ENCODE data around the gene HNRNPLL. TPM values are rescaled to one million over a fixed set of nuclear protein-coding genes. Genes with fewer than 3 reads are reported as not detected.
A peak's percentile ranks its signal among the peaks of the same experiment; 100 is the strongest.

Gene HNRNPLL
- polyA plus RNA-seq, 1 experiment: 78.5 TPM

- TF ChIP-seq CTCF (IDR thresholded peaks at IDR 0.05; ENCODE audit: low read depth, low read length): no peak
- H3K27me3 ChIP-seq (ENCODE audit: control insufficient read depth, insufficient read depth, low read length): no peaks in the 10 kb centered on the region
- no peak overlapping the region for H3K4me3 ChIP-seq (ENCODE audit: low read depth, low read length)
- POLR2A ChIA-PET: interaction anchor here (0.7 kb wide), 1 partner anchor 131 kb away, joined by 4 read pairs; no protein-coding TSS in a partner anchor
- CTCF ChIA-PET: no interaction called here
- no peaks in the 10 kb centered on the region for H3K9me3 ChIP-seq (ENCODE audit: control insufficient read depth, insufficient read depth, low read length)
- H3K27ac ChIP-seq (ENCODE audit: low read depth, low read length): no peak overlapping the region
- DNase-seq (ENCODE audit: low read depth, low spot score): no peak
These were observed 42.6 kb downstream of the HNRNPLL start for GRCh38 chr2:38560092-38560491.

DNA sequence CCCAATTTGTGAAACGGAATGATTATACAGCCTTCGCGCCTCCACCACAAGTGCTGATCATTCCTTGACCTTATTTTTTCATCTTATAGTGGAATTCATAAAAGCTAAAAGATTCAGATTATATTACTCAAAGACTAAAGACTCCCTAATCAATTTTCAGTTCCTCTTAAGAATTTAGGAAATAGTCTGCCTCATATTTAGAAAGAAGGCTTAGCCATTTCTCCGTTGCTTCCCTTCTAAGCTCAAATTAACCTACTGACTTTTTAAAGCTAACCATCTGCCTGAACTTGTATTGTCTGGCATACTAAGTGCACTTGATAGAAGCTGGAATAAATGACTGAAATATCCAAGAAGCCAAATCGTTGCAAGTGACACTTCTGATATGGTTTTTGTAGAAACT, 44.7 kb downstream of the HNRNPLL start:
- Histone ChIP-seq H3K27ac (ENCODE audit: low read depth, low read length) (no peak overlapping the region), H3K4me3 (ENCODE audit: low read depth, low read length) (no peak overlapping the region), H3K9me3 (ENCODE audit: control insufficient read depth, insufficient read depth, low read length) (no peaks in the 10 kb centered on the region), H3K27me3 (ENCODE audit: control insufficient read depth, insufficient read depth, low read length) (no peaks in the 10 kb centered on the region)
- DNase-seq (ENCODE audit: low read depth, low spot score): no peak
- CTCF ChIA-PET: interaction anchor here (0.6 to 2.2 kb wide), 4 partner anchors 10 to 45 kb away, joined by 5 to 19 read pairs (median 6); no protein-coding TSS in a partner anchor
- TF ChIP-seq CTCF (IDR thresholded peaks at IDR 0.05; ENCODE audit: low read depth, low read length): no peak
- POLR2A ChIA-PET: no interaction called here

DNA sequence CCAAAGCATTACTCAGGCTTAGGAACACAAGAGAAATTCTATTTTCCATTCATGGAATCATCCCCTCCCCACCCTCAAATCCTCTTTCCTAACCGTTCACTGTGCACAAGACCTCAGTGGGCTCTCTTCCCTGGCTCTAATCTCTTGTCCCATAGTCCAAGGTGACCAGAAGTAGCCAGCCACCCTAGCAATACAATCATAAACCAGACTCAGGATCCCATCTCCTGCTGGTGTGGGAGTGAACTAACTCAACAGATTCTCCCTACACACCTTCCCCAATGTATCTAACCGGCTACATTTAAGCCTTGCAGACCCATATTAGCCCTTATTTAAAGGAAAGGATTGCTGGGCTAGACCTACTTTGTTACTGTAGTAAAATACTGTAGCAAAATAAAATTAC, 45.5 kb downstream of the HNRNPLL start:
- ChIA-PET CTCF (interaction anchor here (1.0 to 2.2 kb wide), 3 partner anchors 21 to 181 kb away, joined by 3 to 19 read pairs (median 8); no protein-coding TSS in a partner anchor), POLR2A (no interaction called here)

GRCh38 chr2:38556006-38556801, 46.5 kb downstream of the HNRNPLL start:
- DNase-seq (ENCODE audit: low read depth, low spot score): no peak
- ChIA-PET POLR2A (no interaction called here), CTCF (interaction anchor here (0.7 to 2.4 kb wide), 11 partner anchors 9 to 241 kb away, joined by 3 to 12 read pairs (median 5); no protein-coding TSS in a partner anchor)
- Histone ChIP-seq H3K9me3 (ENCODE audit: control insufficient read depth, insufficient read depth, low read length) (no peaks in the 10 kb centered on the region), H3K27ac (ENCODE audit: low read depth, low read length) (no peak overlapping the region), H3K4me3 (ENCODE audit: low read depth, low read length) (no peak overlapping the region), H3K27me3 (ENCODE audit: control insufficient read depth, insufficient read depth, low read length) (no peaks in the 10 kb centered on the region)
- TF ChIP-seq CTCF (IDR thresholded peaks at IDR 0.05; ENCODE audit: low read depth, low read length): no peak

More for the DNA sequence above, 45.5 kb downstream of the HNRNPLL start:
- DNase-seq (ENCODE audit: low read depth, low spot score): no peak
- no peak overlapping the region for H3K4me3 ChIP-seq (ENCODE audit: low read depth, low read length)
- TF ChIP-seq CTCF (IDR thresholded peaks at IDR 0.05; ENCODE audit: low read depth, low read length): no peak
- no peaks in the 10 kb centered on the region for H3K27me3 ChIP-seq (ENCODE audit: control insufficient read depth, insufficient read depth, low read length)
- no peak overlapping the region for H3K27ac ChIP-seq (ENCODE audit: low read depth, low read length)
- no peaks in the 10 kb centered on the region for H3K9me3 ChIP-seq (ENCODE audit: control insufficient read depth, insufficient read depth, low read length)

GRCh38 chr2:38554973-38555595, 47.6 kb downstream of the HNRNPLL start:
- Histone ChIP-seq H3K4me3 (ENCODE audit: low read depth, low read length) (no peak overlapping the region), H3K27me3 (ENCODE audit: control insufficient read depth, insufficient read depth, low read length) (no peaks in the 10 kb centered on the region), H3K9me3 (ENCODE audit: control insufficient read depth, insufficient read depth, low read length) (no peaks in the 10 kb centered on the region), H3K27ac (ENCODE audit: low read depth, low read length) (no peak overlapping the region)
- CTCF ChIA-PET: interaction anchor here (0.6 to 2.4 kb wide), 11 partner anchors 10 to 240 kb away, joined by 3 to 12 read pairs (median 5); no protein-coding TSS in a partner anchor
- POLR2A ChIA-PET: interaction anchor here (0.7 kb wide), 1 partner anchor 126 kb away, joined by 3 read pairs; no protein-coding TSS in a partner anchor
- DNase-seq (ENCODE audit: low read depth, low spot score): no peak
- TF ChIP-seq CTCF (IDR thresholded peaks at IDR 0.05; ENCODE audit: low read depth, low read length): peak; percentile 61

Data from AG04450 (cell line).